ENCODE measurements around the gene NDUFA5.

DNA sequence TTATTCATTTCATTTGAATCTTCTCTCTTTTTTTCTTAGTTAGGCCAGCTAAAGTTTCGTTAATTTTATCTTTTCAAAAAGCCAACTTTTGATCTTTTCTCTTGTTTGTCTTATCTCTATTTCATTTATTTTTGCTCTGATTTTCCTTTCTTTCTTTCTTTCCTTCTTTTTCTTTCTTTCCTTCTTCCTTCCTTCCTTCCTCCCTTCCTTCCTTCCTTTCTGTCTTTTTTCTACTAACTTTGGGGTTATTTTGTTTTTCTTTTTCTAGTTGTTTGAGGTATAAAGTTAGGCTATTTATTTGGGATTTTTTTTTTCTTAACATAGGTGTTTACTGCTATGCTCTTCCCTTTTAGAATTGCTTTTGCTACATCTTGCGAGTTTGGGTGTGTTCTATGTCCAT is 30.8 kb upstream of the NDUFA5 start:
- TF ChIP-seq EZH2 (IDR thresholded peaks at IDR 0.05) (no peak), POLR2AphosphoS5 (IDR thresholded peaks at IDR 0.05; ENCODE audit: borderline replicate concordance, low read depth, low read length) (no peak), FOXP2 (optimal IDR thresholded peaks at IDR 0.05; ENCODE audit: control extremely low read depth, extremely low read length, insufficient read depth) (no peak)
